Measurements from ENCODE around the gene KMT2B. TPM values are rescaled to one million over a fixed set of nuclear protein-coding genes. Genes with fewer than 3 reads are reported as not detected.

KMT2B gene
- total and polyA plus RNA-seq, 2 donors (not counting 1 experiment from before 2014, with no cell fraction given), result 85.6 to 96.9 TPM

DNA sequence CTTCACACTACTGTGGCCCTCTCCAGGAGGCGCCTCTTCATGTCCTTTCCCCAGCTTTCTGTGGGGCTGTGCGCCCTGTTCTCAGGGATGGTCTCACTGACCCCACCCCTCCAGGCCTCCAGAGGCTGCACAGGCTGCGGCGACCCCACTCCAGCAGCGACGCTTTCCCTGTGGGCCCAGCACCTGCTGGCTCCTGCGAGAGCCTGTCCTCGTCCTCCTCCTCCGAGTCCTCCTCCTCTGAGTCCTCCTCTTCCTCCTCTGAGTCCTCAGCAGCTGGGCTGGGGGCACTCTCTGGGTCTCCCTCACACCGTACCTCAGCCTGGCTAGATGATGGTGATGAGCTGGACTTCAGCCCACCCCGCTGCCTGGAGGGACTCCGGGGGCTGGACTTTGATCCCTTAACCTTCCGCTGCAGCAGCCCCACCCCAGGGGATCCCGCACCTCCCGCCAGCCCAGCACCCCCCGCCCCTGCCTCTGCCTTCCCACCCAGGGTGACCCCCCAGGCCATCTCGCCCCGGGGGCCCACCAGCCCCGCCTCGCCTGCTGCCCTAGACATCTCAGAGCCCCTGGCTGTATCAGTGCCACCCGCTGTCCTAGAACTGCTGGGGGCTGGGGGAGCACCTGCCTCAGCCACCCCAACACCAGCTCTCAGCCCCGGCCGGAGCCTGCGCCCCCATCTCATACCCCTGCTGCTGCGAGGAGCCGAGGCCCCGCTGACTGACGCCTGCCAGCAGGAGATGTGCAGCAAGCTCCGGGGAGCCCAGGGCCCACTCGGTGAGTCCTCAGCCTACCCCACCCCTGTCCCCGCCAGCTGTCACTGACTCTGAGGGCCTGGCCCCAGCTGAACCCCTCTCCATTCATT, 68.7 kb downstream of the KMT2B start:
- Histone ChIP-seq H3K9me3 (ENCODE audit: control extremely low read depth in 1 of 3, control insufficient read depth in 2 of 3, insufficient read depth in 1 of 3, low read length in 2 of 3) (no peaks in the 10 kb centered on the region), H2AFZ (ENCODE audit: insufficient read depth, low read depth, low read length, poor library complexity, severe bottlenecking) (no peak overlapping the region), H3K79me2 (ENCODE audit: control insufficient read depth, insufficient read depth, low read length) (no peaks in the 10 kb centered on the region), H3K4me3 (ENCODE audit: control extremely low read depth in 1 of 5, extremely low read depth in 1 of 5, insufficient read depth in 1 of 5, low read depth in 2 of 5, low read length in 4 of 5) (no peak overlapping the region), H4K20me1 (ENCODE audit: control insufficient read depth, insufficient read depth, low read length, poor library complexity, severe bottlenecking) (no peaks in the 10 kb centered on the region), H3K27ac (ENCODE audit: low read length in 2 of 2) (no peak overlapping the region), H3K4me2 (replicated peaks; ENCODE audit: low read depth, low read length, poor library complexity, severe bottlenecking) (no peak overlapping the region), H3K4me1 (ENCODE audit: control insufficient read depth in 2 of 2, insufficient read depth in 2 of 2, low read length in 2 of 2) (no peaks in the 10 kb centered on the region), H3K36me3 (replicated peaks in 1 of 2; ENCODE audit: control extremely low read depth in 1 of 2, control insufficient read depth in 1 of 2, extremely low read depth in 1 of 2, insufficient read depth in 2 of 2, low read length in 1 of 2) (peaks cover 0 to 2% of the 10 kb centered on the region in 2 experiments), H3K9ac (ENCODE audit: low read length) (no peak overlapping the region), H3K27me3 (replicated peaks in 1 of 4; ENCODE audit: control extremely low read depth in 1 of 4, control insufficient read depth in 3 of 4, insufficient read depth in 4 of 4, low read length in 3 of 4) (no peaks in the 10 kb centered on the region)
- no peak overlapping the region for H3K4me3 Mint-ChIP-seq
- H3K9me3 Mint-ChIP-seq (ENCODE audit: insufficient read depth), result no peaks in the 10 kb centered on the region
- H3K4me1 Mint-ChIP-seq, result no peaks in the 10 kb centered on the region
- no peak for ATAC-seq (ENCODE audit: low read depth)
- H3K27ac Mint-ChIP-seq, result no peak overlapping the region
- DNase-seq, result no peak
- intact Hi-C loops (cut with micrococcal nuclease), result no loop called here
- TF ChIP-seq, protein P1, sequence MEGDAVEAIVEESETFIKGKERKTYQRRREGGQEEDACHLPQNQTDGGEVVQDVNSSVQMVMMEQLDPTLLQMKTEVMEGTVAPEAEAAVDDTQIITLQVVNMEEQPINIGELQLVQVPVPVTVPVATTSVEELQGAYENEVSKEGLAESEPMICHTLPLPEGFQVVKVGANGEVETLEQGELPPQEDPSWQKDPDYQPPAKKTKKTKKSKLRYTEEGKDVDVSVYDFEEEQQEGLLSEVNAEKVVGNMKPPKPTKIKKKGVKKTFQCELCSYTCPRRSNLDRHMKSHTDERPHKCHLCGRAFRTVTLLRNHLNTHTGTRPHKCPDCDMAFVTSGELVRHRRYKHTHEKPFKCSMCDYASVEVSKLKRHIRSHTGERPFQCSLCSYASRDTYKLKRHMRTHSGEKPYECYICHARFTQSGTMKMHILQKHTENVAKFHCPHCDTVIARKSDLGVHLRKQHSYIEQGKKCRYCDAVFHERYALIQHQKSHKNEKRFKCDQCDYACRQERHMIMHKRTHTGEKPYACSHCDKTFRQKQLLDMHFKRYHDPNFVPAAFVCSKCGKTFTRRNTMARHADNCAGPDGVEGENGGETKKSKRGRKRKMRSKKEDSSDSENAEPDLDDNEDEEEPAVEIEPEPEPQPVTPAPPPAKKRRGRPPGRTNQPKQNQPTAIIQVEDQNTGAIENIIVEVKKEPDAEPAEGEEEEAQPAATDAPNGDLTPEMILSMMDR (IDR thresholded peaks at IDR 0.05), result no peak
- no peak for TF ChIP-seq EZH2 (IDR thresholded peaks at IDR 0.05; ENCODE audit: borderline replicate concordance, insufficient read depth, low read depth, low read length, poor library complexity, severe bottlenecking)
- CTCF ChIA-PET, result interaction anchor here (0.6 kb wide), 1 partner anchor 472 kb away, joined by 3 read pairs; no protein-coding TSS in a partner anchor
- no peaks in the 10 kb centered on the region for H3K27me3 Mint-ChIP-seq
- 97% methylated on average over 31 of the region's 31 CpGs for WGBS (ENCODE audit: insufficient coverage)
- POLR2A ChIA-PET, result no interaction called here

DNA sequence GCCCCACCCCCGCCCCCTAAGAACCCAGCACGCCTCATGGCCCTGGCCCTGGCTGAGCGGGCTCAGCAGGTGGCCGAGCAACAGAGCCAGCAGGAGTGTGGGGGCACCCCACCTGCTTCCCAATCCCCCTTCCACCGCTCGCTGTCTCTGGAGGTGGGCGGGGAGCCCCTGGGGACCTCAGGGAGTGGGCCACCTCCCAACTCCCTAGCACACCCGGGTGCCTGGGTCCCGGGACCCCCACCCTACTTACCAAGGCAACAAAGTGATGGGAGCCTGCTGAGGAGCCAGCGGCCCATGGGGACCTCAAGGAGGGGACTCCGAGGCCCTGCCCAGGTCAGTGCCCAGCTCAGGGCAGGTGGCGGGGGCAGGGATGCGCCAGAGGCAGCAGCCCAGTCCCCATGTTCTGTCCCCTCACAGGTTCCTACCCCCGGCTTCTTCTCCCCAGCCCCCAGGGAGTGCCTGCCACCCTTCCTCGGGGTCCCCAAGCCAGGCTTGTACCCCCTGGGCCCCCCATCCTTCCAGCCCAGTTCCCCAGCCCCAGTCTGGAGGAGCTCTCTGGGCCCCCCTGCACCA, 69.5 kb downstream of the KMT2B start:
- H3K4me3 ChIP-seq (ENCODE audit: control extremely low read depth in 1 of 5, extremely low read depth in 1 of 5, insufficient read depth in 1 of 5, low read depth in 2 of 5, low read length in 4 of 5), result no peak overlapping the region
- ChIA-PET POLR2A (no interaction called here), CTCF (no interaction called here)
- H2AFZ ChIP-seq (ENCODE audit: insufficient read depth, low read depth, low read length, poor library complexity, severe bottlenecking), result no peak overlapping the region
- TF ChIP-seq, protein P1 (IDR thresholded peaks at IDR 0.05), result no peak
- TF ChIP-seq EZH2 (IDR thresholded peaks at IDR 0.05; ENCODE audit: borderline replicate concordance, insufficient read depth, low read depth, low read length, poor library complexity, severe bottlenecking), result no peak
- no peaks in the 10 kb centered on the region for H3K4me1 Mint-ChIP-seq
- H3K4me3 Mint-ChIP-seq, result no peak overlapping the region
- H3K9ac ChIP-seq (ENCODE audit: low read length), result no peak overlapping the region
- H3K36me3 ChIP-seq (replicated peaks in 1 of 2; ENCODE audit: control extremely low read depth in 1 of 2, control insufficient read depth in 1 of 2, extremely low read depth in 1 of 2, insufficient read depth in 2 of 2, low read length in 1 of 2), result peaks cover 0 to 2% of the 10 kb centered on the region in 2 experiments
- no peaks in the 10 kb centered on the region for H3K9me3 ChIP-seq (ENCODE audit: control extremely low read depth in 1 of 3, control insufficient read depth in 2 of 3, insufficient read depth in 1 of 3, low read length in 2 of 3)
- no peaks in the 10 kb centered on the region for H3K27me3 ChIP-seq (replicated peaks in 1 of 4; ENCODE audit: control extremely low read depth in 1 of 4, control insufficient read depth in 3 of 4, insufficient read depth in 4 of 4, low read length in 3 of 4)
- H4K20me1 ChIP-seq (ENCODE audit: control insufficient read depth, insufficient read depth, low read length, poor library complexity, severe bottlenecking), result no peaks in the 10 kb centered on the region
- H3K27ac Mint-ChIP-seq, result no peak overlapping the region
- WGBS (ENCODE audit: insufficient coverage), result 94% methylated on average over 13 of the region's 15 CpGs
- no peaks in the 10 kb centered on the region for H3K4me1 ChIP-seq (ENCODE audit: control insufficient read depth in 2 of 2, insufficient read depth in 2 of 2, low read length in 2 of 2)
- ATAC-seq (ENCODE audit: low read depth) (no peak), DNase-seq (no peak)
- no peak overlapping the region for H3K4me2 ChIP-seq (replicated peaks; ENCODE audit: low read depth, low read length, poor library complexity, severe bottlenecking)
- H3K27me3 Mint-ChIP-seq, result no peaks in the 10 kb centered on the region
- no peaks in the 10 kb centered on the region for H3K9me3 Mint-ChIP-seq (ENCODE audit: insufficient read depth)
- H3K27ac ChIP-seq (ENCODE audit: low read length in 2 of 2), result no peak overlapping the region
- H3K79me2 ChIP-seq (ENCODE audit: control insufficient read depth, insufficient read depth, low read length), result no peaks in the 10 kb centered on the region
- intact Hi-C loops (cut with micrococcal nuclease), result no loop called here
